DOHH2 (cell line): ENCODE data around the gene STOML1.

Experiments
- H3F3A ChIP-seq: fragments of 200-600 bp; sonication (generic), shearing (Covaris generic); 2 replicates; pipeline ENCODE4 v1.6.0; 2016; ENCODE audit warnings: antibody characterized with exemption, mild to moderate bottlenecking; ENCODE audit not compliant: control insufficient read depth, insufficient read depth
- H3K27ac ChIP-seq: fragments of 200-600 bp; sonication (generic); 2 replicates; pipeline ENCODE4 v1.5.1; 2014; ENCODE audit warnings: low read depth, mild to moderate bottlenecking, low read length, moderate library complexity
- H3K27me3 ChIP-seq: fragments of 200-600 bp; sonication (generic); 2 replicates; pipeline ENCODE4 v1.6.1; 2014; ENCODE audit warnings: mild to moderate bottlenecking, low read length, mixed read lengths; ENCODE audit not compliant: control insufficient read depth
- H3K36me3 ChIP-seq: fragments of 200-600 bp; sonication (generic); 2 replicates; pipeline ENCODE4 v1.6.1; 2014; ENCODE audit warnings: mild to moderate bottlenecking, low read length, moderate library complexity, mixed read lengths; ENCODE audit not compliant: control insufficient read depth
- H3K4me1 ChIP-seq: fragments of 200-600 bp; sonication (generic); 2 replicates; pipeline ENCODE4 v1.6.1; 2014; ENCODE audit warnings: mild to moderate bottlenecking, low read length, mixed read lengths; ENCODE audit not compliant: control insufficient read depth
- H3K4me2 ChIP-seq: fragments of 200-600 bp; sonication (generic); 2 replicates; pipeline ENCODE4 v1.6.0; 2014; ENCODE audit warnings: mild to moderate bottlenecking, low read length, moderate library complexity
- H3K4me3 ChIP-seq: fragments of 200-600 bp; sonication (generic); 2 replicates; pipeline ENCODE4 v1.5.1; 2014; ENCODE audit warnings: mild to moderate bottlenecking, low read length, mixed read lengths
- H3K79me2 ChIP-seq: fragments of 200-600 bp; sonication (generic); 2 replicates; pipeline ENCODE4 v1.6.1; 2014; ENCODE audit warnings: mild to moderate bottlenecking, low read length, mixed read lengths; ENCODE audit not compliant: control insufficient read depth
- H3K9me2 ChIP-seq: fragments of 200-600 bp; sonication (generic); replicated peaks from 2 replicates; pipeline ENCODE4 v1.6.1; 2014; ENCODE audit warnings: mild to moderate bottlenecking, low read length, mixed read lengths; ENCODE audit not compliant: control insufficient read depth
- H3K9me3 ChIP-seq: fragments of 200-600 bp; sonication (generic); 2 replicates; pipeline ENCODE4 v1.6.1; 2014; ENCODE audit warnings: antibody characterized with exemption, low read length, mixed read lengths; ENCODE audit not compliant: control insufficient read depth, insufficient read depth
- H4K20me1 ChIP-seq: fragments of 200-600 bp; sonication (generic); 2 replicates; pipeline ENCODE4 v1.6.0; 2014; ENCODE audit warnings: low read depth, mild to moderate bottlenecking, antibody characterized with exemption, low read length, moderate library complexity; ENCODE audit not compliant: control insufficient read depth, insufficient read depth
- CTCF ChIP-seq: fragments of 200-600 bp; sonication (generic); IDR thresholded peaks from one replicate; pipeline ENCODE4 v1.5.1; 2014; ENCODE audit warnings: antibody characterized with exemption, mild to moderate bottlenecking, low read depth, low read length; ENCODE audit not compliant: poor library complexity, severe bottlenecking
- EZH2phosphoT487 ChIP-seq: fragments of 200-600 bp; sonication (generic); IDR thresholded peaks from 2 replicates; pipeline ENCODE4 v1.6.1; 2017; ENCODE audit warnings: borderline replicate concordance, mild to moderate bottlenecking, antibody characterized with exemption, low read length, moderate library complexity, mixed read lengths

The STOML1 gene

GRCh38 chr15:73952171-73952912 is 39.8 kb downstream of the STOML1 start:
- Histone ChIP-seq H3F3A (no peaks in the 10 kb centered on the region), H3K36me3 (no peaks in the 10 kb centered on the region), H3K4me2 (no peak overlapping the region), H3K9me2 (no peaks in the 10 kb centered on the region), H3K9me3 (no peaks in the 10 kb centered on the region), H3K4me1 (peaks cover 4% of the 10 kb centered on the region; the same call in 1 of the 2 replicates), H3K27me3 (peaks cover 4% of the 10 kb centered on the region; the same call in 1 of the 2 replicates), H3K27ac (no peak overlapping the region), H4K20me1 (no peaks in the 10 kb centered on the region), H3K79me2 (no peaks in the 10 kb centered on the region), H3K4me3 (no peak overlapping the region)
- TF ChIP-seq CTCF (no peak), EZH2phosphoT487 (no peak)

GRCh38 chr15:73951601-73952000 is 40.5 kb downstream of the STOML1 start:
- Histone ChIP-seq H3K9me2 (no peaks in the 10 kb centered on the region), H3K4me3 (no peak overlapping the region), H4K20me1 (no peaks in the 10 kb centered on the region), H3K4me1 (peaks cover 4% of the 10 kb centered on the region; the same call in 1 of the 2 replicates), H3K4me2 (no peak overlapping the region), H3K27ac (no peak overlapping the region), H3K79me2 (no peaks in the 10 kb centered on the region), H3F3A (no peaks in the 10 kb centered on the region), H3K27me3 (no peaks in the 10 kb centered on the region), H3K9me3 (no peaks in the 10 kb centered on the region), H3K36me3 (no peaks in the 10 kb centered on the region)
- TF ChIP-seq EZH2phosphoT487, result no peak
- TF ChIP-seq CTCF, result no peak

GRCh38 chr15:73950831-73951561 is 41.1 kb downstream of the STOML1 start:
- no peaks in the 10 kb centered on the region for H3F3A ChIP-seq
- no peaks in the 10 kb centered on the region for H3K9me2 ChIP-seq
- TF ChIP-seq CTCF (peak; percentile 71), EZH2phosphoT487 (no peak)
- H3K4me2 ChIP-seq, result no peak overlapping the region
- no peaks in the 10 kb centered on the region for H3K27me3 ChIP-seq
- no peak overlapping the region for H3K4me3 ChIP-seq
- H3K79me2 ChIP-seq, result no peaks in the 10 kb centered on the region
- peaks cover 4% of the 10 kb centered on the region; the same call in 1 of the 2 replicates for H3K4me1 ChIP-seq
- no peak overlapping the region for H3K27ac ChIP-seq
- no peaks in the 10 kb centered on the region for H3K36me3 ChIP-seq
- H3K9me3 ChIP-seq, result no peaks in the 10 kb centered on the region
- no peaks in the 10 kb centered on the region for H4K20me1 ChIP-seq
